Measurements from ENCODE around the gene NEDD4. TPM values are rescaled to one million over a fixed set of nuclear protein-coding genes. Genes with fewer than 3 reads are reported as not detected.

NEDD4 gene
- polyA plus RNA-seq, 1 donor from 2014 or later, result 1.6 TPM

GRCh38 chr15:55968923-55969322 is 24.5 kb downstream of the NEDD4 start:
- no peaks in the 10 kb centered on the region for H3K9me3 ChIP-seq (ENCODE audit: low read length)
- H2AFZ ChIP-seq (ENCODE audit: low read depth, low read length), result no peak overlapping the region
- no peaks in the 10 kb centered on the region for H3K79me2 ChIP-seq (replicated peaks; ENCODE audit: insufficient read depth, low read length)
- H3K4me3 ChIP-seq (ENCODE audit: low read length), result no peak overlapping the region
- H3K9ac ChIP-seq (ENCODE audit: low read length), result no peak overlapping the region
- no peaks in the 10 kb centered on the region for H3K27me3 ChIP-seq (ENCODE audit: insufficient read depth, low read depth, low read length)
- H3K27ac ChIP-seq (ENCODE audit: low read length), result no peak overlapping the region
- no peaks in the 10 kb centered on the region for H3K36me3 ChIP-seq (ENCODE audit: insufficient read depth, low read length)
- H3F3A ChIP-seq (ENCODE audit: insufficient read depth, low read length, poor library complexity, severe bottlenecking), result no peaks in the 10 kb centered on the region
- TF ChIP-seq EP300 (conservative IDR thresholded peaks at IDR 0.05; ENCODE audit: poor library complexity, severe bottlenecking) (no peak), SMC3 (conservative IDR thresholded peaks at IDR 0.05; ENCODE audit: poor library complexity) (no peak), REST (IDR thresholded peaks at IDR 0.05; ENCODE audit: borderline replicate concordance) (no peak), RAD21 (conservative IDR thresholded peaks at IDR 0.05) (no peak), TAF1 (IDR thresholded peaks at IDR 0.05; ENCODE audit: low read depth) (no peak), POLR2AphosphoS5 (IDR thresholded peaks at IDR 0.05) (no peak), MXI1 (conservative IDR thresholded peaks at IDR 0.05; ENCODE audit: poor library complexity, severe bottlenecking) (no peak), CTCF (IDR thresholded peaks at IDR 0.05; ENCODE audit: poor library complexity, severe bottlenecking) (no peak), EZH2 (IDR thresholded peaks at IDR 0.05; ENCODE audit: borderline replicate concordance, insufficient read depth, low read length, poor library complexity, severe bottlenecking) (no peak)
- H3K9me2 ChIP-seq (ENCODE audit: insufficient read depth, low read length), result no peaks in the 10 kb centered on the region
- no peak overlapping the region for H3K4me2 ChIP-seq (ENCODE audit: low read length)
- no peaks in the 10 kb centered on the region for H4K20me1 ChIP-seq (ENCODE audit: insufficient read depth)

DNA sequence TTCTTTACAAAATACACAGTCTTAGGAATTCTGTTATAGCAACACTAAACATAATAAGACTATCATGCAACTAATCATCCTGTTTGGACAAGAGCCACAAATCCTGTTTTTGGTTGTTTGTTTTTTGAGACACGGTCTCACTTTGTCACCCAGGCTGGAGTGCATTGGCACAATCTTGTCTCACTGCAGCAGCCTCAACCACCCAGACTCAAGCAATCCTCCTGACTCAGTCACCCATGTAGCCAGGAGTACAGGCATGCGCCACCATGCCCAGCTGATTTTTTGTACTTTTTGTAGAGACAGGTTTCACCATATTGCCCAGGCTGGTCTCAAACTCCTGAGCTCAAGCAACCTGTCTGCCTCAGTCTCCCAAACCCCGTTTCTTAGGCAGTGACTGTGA is 28.3 kb downstream of the NEDD4 start:
- TF ChIP-seq SMC3 (conservative IDR thresholded peaks at IDR 0.05; ENCODE audit: poor library complexity) (no peak), EP300 (conservative IDR thresholded peaks at IDR 0.05; ENCODE audit: poor library complexity, severe bottlenecking) (no peak), EZH2 (IDR thresholded peaks at IDR 0.05; ENCODE audit: borderline replicate concordance, insufficient read depth, low read length, poor library complexity, severe bottlenecking) (no peak), TAF1 (IDR thresholded peaks at IDR 0.05; ENCODE audit: low read depth) (no peak), MXI1 (conservative IDR thresholded peaks at IDR 0.05; ENCODE audit: poor library complexity, severe bottlenecking) (no peak), POLR2AphosphoS5 (IDR thresholded peaks at IDR 0.05) (no peak), REST (IDR thresholded peaks at IDR 0.05; ENCODE audit: borderline replicate concordance) (no peak)
- H3K79me2 ChIP-seq (replicated peaks; ENCODE audit: insufficient read depth, low read length), result no peaks in the 10 kb centered on the region
- no peaks in the 10 kb centered on the region for H3K27me3 ChIP-seq (ENCODE audit: insufficient read depth, low read depth, low read length)
- H3K9me3 ChIP-seq (ENCODE audit: low read length), result no peaks in the 10 kb centered on the region
- H3K9me2 ChIP-seq (ENCODE audit: insufficient read depth, low read length), result no peaks in the 10 kb centered on the region
- no peaks in the 10 kb centered on the region for H3F3A ChIP-seq (ENCODE audit: insufficient read depth, low read length, poor library complexity, severe bottlenecking)
- H3K36me3 ChIP-seq (ENCODE audit: insufficient read depth, low read length), result no peaks in the 10 kb centered on the region
- no peak overlapping the region for H3K4me2 ChIP-seq (ENCODE audit: low read length)
- H3K4me3 ChIP-seq (ENCODE audit: low read length), result no peak overlapping the region
- no peaks in the 10 kb centered on the region for H4K20me1 ChIP-seq (ENCODE audit: insufficient read depth)
- no peak overlapping the region for H3K9ac ChIP-seq (ENCODE audit: low read length)
- H3K27ac ChIP-seq (ENCODE audit: low read length), result no peak overlapping the region
- no peak overlapping the region for H2AFZ ChIP-seq (ENCODE audit: low read depth, low read length)

All from neural cell (in vitro differentiated cells).